Trophoblast cell (in vitro differentiated cells and primary cell): ENCODE measurements around the gene COL19A1.
A peak's percentile ranks its signal among the peaks of the same experiment; 100 is the strongest.

ENCODE experiments used
- DNase-seq, 2 donors: peaks; one replicate each; pipeline ENCODE4 v3.0.0-alpha.2; 2016
- H2AFZ ChIP-seq: 2 replicates; pipeline ENCODE4 v1.6.1; 2013; ENCODE audit warnings: low read length, moderate library complexity, mild to moderate bottlenecking; ENCODE audit not compliant: insufficient read depth, poor library complexity
- H2AK5ac ChIP-seq: 2 replicates; pipeline ENCODE4 v1.6.1; 2013; ENCODE audit warnings: mild to moderate bottlenecking, low read length
- H2BK120ac ChIP-seq: 2 replicates; pipeline ENCODE4 v1.6.1; 2013; ENCODE audit warnings: low read length, mild to moderate bottlenecking, moderate library complexity; ENCODE audit not compliant: insufficient read depth, poor library complexity
- H2BK12ac ChIP-seq: 2 replicates; pipeline ENCODE4 v1.6.1; 2013; ENCODE audit warnings: mild to moderate bottlenecking, low read length, moderate library complexity
- H2BK5ac ChIP-seq: 2 replicates; pipeline ENCODE4 v1.6.1; 2013; ENCODE audit warnings: low read length, low read depth, moderate library complexity, mild to moderate bottlenecking; ENCODE audit not compliant: poor library complexity
- H3K14ac ChIP-seq: 2 replicates; pipeline ENCODE4 v1.6.1; 2013; ENCODE audit warnings: mild to moderate bottlenecking, low read length
- H3K18ac ChIP-seq: 2 replicates; pipeline ENCODE4 v1.6.1; 2013; ENCODE audit warnings: mild to moderate bottlenecking, low read length
- H3K23ac ChIP-seq: 2 replicates; pipeline ENCODE4 v1.6.1; 2013; ENCODE audit warnings: low read length
- H3K27ac ChIP-seq: 2 replicates; pipeline ENCODE4 v1.5.1; 2013; ENCODE audit warnings: low read depth, mild to moderate bottlenecking, inconsistent platforms, low read length, moderate library complexity
- H3K27me3 ChIP-seq: 2 replicates; pipeline ENCODE4 v1.6.1; 2013; ENCODE audit warnings: inconsistent platforms, mild to moderate bottlenecking, low read length, moderate library complexity; ENCODE audit not compliant: insufficient read depth
- H3K36me3 ChIP-seq, 2 experiments: 1 replicate in 1 of 2; 2 replicates in 1 of 2; pipeline ENCODE4 v1.6.1; 2013; ENCODE audit warnings: low read length in 2 of 2, mild to moderate bottlenecking in 2 of 2, moderate library complexity in 1 of 2; ENCODE audit not compliant: insufficient read depth in 2 of 2, control insufficient read depth in 1 of 2
- H3K4ac ChIP-seq: 2 replicates; pipeline ENCODE4 v1.6.1; 2013; ENCODE audit warnings: low read depth, mild to moderate bottlenecking, low read length, moderate library complexity
- H3K4me1 ChIP-seq, 2 experiments: 1 replicate in 1 of 2; 2 replicates in 1 of 2; pipeline ENCODE4 v1.6.1; 2013; ENCODE audit warnings: low read length in 2 of 2, mild to moderate bottlenecking in 2 of 2, moderate library complexity in 1 of 2; ENCODE audit not compliant: insufficient read depth in 2 of 2, control insufficient read depth in 1 of 2
- H3K4me2 ChIP-seq: 2 replicates; pipeline ENCODE4 v1.6.1; 2013; ENCODE audit warnings: inconsistent platforms, mild to moderate bottlenecking, low read length, moderate library complexity
- H3K4me3 ChIP-seq: 2 replicates; pipeline ENCODE4 v1.5.1; 2013; ENCODE audit warnings: mild to moderate bottlenecking, low read depth, low read length, inconsistent platforms
- H3K79me1 ChIP-seq: one replicate; pipeline ENCODE4 v1.6.1; 2013; ENCODE audit warnings: low read length
- H3K79me2 ChIP-seq: 2 replicates; pipeline ENCODE4 v1.6.1; 2013; ENCODE audit warnings: low read length, mild to moderate bottlenecking; ENCODE audit not compliant: control insufficient read depth, insufficient read depth, poor library complexity
- H3K9ac ChIP-seq: 2 replicates; pipeline ENCODE4 v1.6.1; 2013; ENCODE audit warnings: mild to moderate bottlenecking, low read length
- H3K9me3 ChIP-seq: 2 replicates; pipeline ENCODE4 v1.6.1; 2013; ENCODE audit warnings: low read depth, mild to moderate bottlenecking, control low read depth, inconsistent platforms, low read length; ENCODE audit not compliant: insufficient read depth
- H4K12ac ChIP-seq: 2 replicates; pipeline ENCODE4 v1.6.1; 2013; ENCODE audit warnings: low read depth, mild to moderate bottlenecking, low read length, moderate library complexity
- H4K8ac ChIP-seq: 2 replicates; pipeline ENCODE4 v1.6.1; 2013; ENCODE audit warnings: low read depth, mild to moderate bottlenecking, low read length, moderate library complexity
- H4K91ac ChIP-seq: one replicate; pipeline ENCODE4 v1.6.1; 2013; ENCODE audit warnings: low read depth, mild to moderate bottlenecking, low read length, moderate library complexity
- WGBS: extraction: QIAGEN DNeasy Blood & Tissue Kit; methylation state at CpG from one replicate; pipeline ENCODE4 v1.1.7; 2013; ENCODE audit warnings: missing lambda C conversion rate; ENCODE audit not compliant: insufficient read length, insufficient coverage; ENCODE audit errors: extremely low coverage; 5-methylcytosine and 5-hydroxymethylcytosine counted together

The COL19A1 gene

GRCh38 chr6:69933239-69933638, 66.9 kb downstream of the COL19A1 start:
- no peak overlapping the region for H2BK12ac ChIP-seq
- DNase-seq = no peak
- no peaks in the 10 kb centered on the region for H3K79me1 ChIP-seq
- H3K18ac ChIP-seq = no peak overlapping the region
- H3K9ac ChIP-seq = no peak overlapping the region
- no peak overlapping the region for H4K8ac ChIP-seq
- no peak overlapping the region for H2AFZ ChIP-seq
- no peak overlapping the region for H3K14ac ChIP-seq
- no peak overlapping the region for H3K27ac ChIP-seq
- no peak overlapping the region for H2BK120ac ChIP-seq
- H3K4ac ChIP-seq = no peak overlapping the region
- H2BK5ac ChIP-seq = no peak overlapping the region
- no peak overlapping the region for H3K23ac ChIP-seq
- H3K4me3 ChIP-seq = no peak overlapping the region
- no peaks in the 10 kb centered on the region for H3K27me3 ChIP-seq
- no peaks in the 10 kb centered on the region for H3K36me3 ChIP-seq
- no peak overlapping the region for H3K4me2 ChIP-seq
- no peak overlapping the region for H4K12ac ChIP-seq
- no peak overlapping the region for H2AK5ac ChIP-seq
- no CpG with 5 or more reads among the region's 1 CpG for WGBS
- H3K4me1 ChIP-seq = peaks cover 0 to 6% of the 10 kb centered on the region in 2 experiments
- H3K79me2 ChIP-seq = no peaks in the 10 kb centered on the region
- no peaks in the 10 kb centered on the region for H3K9me3 ChIP-seq
- H4K91ac ChIP-seq = no peak overlapping the region

GRCh38 chr6:69935079-69935478, 68.7 kb downstream of the COL19A1 start:
- no peak overlapping the region for H3K4me3 ChIP-seq
- H3K27me3 ChIP-seq = no peaks in the 10 kb centered on the region
- no peaks in the 10 kb centered on the region for H3K79me2 ChIP-seq
- no peak overlapping the region for H4K91ac ChIP-seq
- no peak overlapping the region for H3K27ac ChIP-seq
- no peak overlapping the region for H3K23ac ChIP-seq
- no peak overlapping the region for H2BK12ac ChIP-seq
- WGBS = no CpG with 5 or more reads among the region's 1 CpG
- H2BK5ac ChIP-seq = no peak overlapping the region
- no peaks in the 10 kb centered on the region for H3K9me3 ChIP-seq
- H3K4me2 ChIP-seq = no peak overlapping the region
- no peak for DNase-seq
- H2BK120ac ChIP-seq = no peak overlapping the region
- H4K12ac ChIP-seq = no peak overlapping the region
- no peak overlapping the region for H3K9ac ChIP-seq
- H3K36me3 ChIP-seq = no peaks in the 10 kb centered on the region
- no peak overlapping the region for H3K18ac ChIP-seq
- no peak overlapping the region for H4K8ac ChIP-seq
- no peaks in the 10 kb centered on the region for H3K79me1 ChIP-seq
- H3K4ac ChIP-seq = no peak overlapping the region
- no peak overlapping the region for H2AFZ ChIP-seq
- H3K4me1 ChIP-seq = peaks cover 0 to 6% of the 10 kb centered on the region in 2 experiments
- no peak overlapping the region for H2AK5ac ChIP-seq
- H3K14ac ChIP-seq = no peak overlapping the region

GRCh38 chr6:69936674-69937363, 70.5 kb downstream of the COL19A1 start:
- no peak overlapping the region for H2AFZ ChIP-seq
- H3K14ac ChIP-seq = no peak overlapping the region
- no peak overlapping the region for H2AK5ac ChIP-seq
- H2BK12ac ChIP-seq = no peak overlapping the region
- H3K18ac ChIP-seq = no peak overlapping the region
- peaks cover 0 to 6% of the 10 kb centered on the region in 2 experiments for H3K4me1 ChIP-seq
- no peak overlapping the region for H2BK5ac ChIP-seq
- H2BK120ac ChIP-seq = no peak overlapping the region
- no peaks in the 10 kb centered on the region for H3K36me3 ChIP-seq
- no peaks in the 10 kb centered on the region for H3K27me3 ChIP-seq
- no peak overlapping the region for H3K27ac ChIP-seq
- H4K91ac ChIP-seq = no peak overlapping the region
- H3K9me3 ChIP-seq = no peaks in the 10 kb centered on the region
- H3K4ac ChIP-seq = no peak overlapping the region
- no peak overlapping the region for H4K8ac ChIP-seq
- H3K4me2 ChIP-seq = no peak overlapping the region
- no peak overlapping the region for H3K4me3 ChIP-seq
- H3K9ac ChIP-seq = no peak overlapping the region
- H4K12ac ChIP-seq = no peak overlapping the region
- H3K23ac ChIP-seq = no peak overlapping the region
- H3K79me1 ChIP-seq = no peaks in the 10 kb centered on the region
- DNase-seq = no peak
- H3K79me2 ChIP-seq = no peaks in the 10 kb centered on the region

- WGBS = no CpG with 5 or more reads among the region's 7 CpGs
- no peak for DNase-seq
- no peak overlapping the region for H2BK120ac ChIP-seq
- H3K4me3 ChIP-seq = no peak overlapping the region
- no peak overlapping the region for H3K9ac ChIP-seq
- H3K79me1 ChIP-seq = no peaks in the 10 kb centered on the region
- H2AK5ac ChIP-seq = no peak overlapping the region
- no peak overlapping the region for H3K23ac ChIP-seq
- no peak overlapping the region for H4K12ac ChIP-seq
- H2BK5ac ChIP-seq = no peak overlapping the region
- no peak overlapping the region for H3K4me2 ChIP-seq
- H3K79me2 ChIP-seq = no peaks in the 10 kb centered on the region
- no peak overlapping the region for H4K8ac ChIP-seq
- H3K14ac ChIP-seq = no peak overlapping the region
- peaks cover 0 to 6% of the 10 kb centered on the region in 2 experiments for H3K4me1 ChIP-seq
- H3K36me3 ChIP-seq = no peaks in the 10 kb centered on the region
- peak overlapping the region; percentile 26 for H2BK12ac ChIP-seq
- no peak overlapping the region for H3K18ac ChIP-seq
- no peak overlapping the region for H2AFZ ChIP-seq
- H3K27ac ChIP-seq = no peak overlapping the region
- H3K9me3 ChIP-seq = no peaks in the 10 kb centered on the region
- no peak overlapping the region for H4K91ac ChIP-seq
- H3K27me3 ChIP-seq = no peaks in the 10 kb centered on the region
- H3K4ac ChIP-seq = no peak overlapping the region
Observed at GRCh38 chr6:69937402-69938136, 71.2 kb downstream of the COL19A1 start.
